GM12878 (cell line): ENCODE measurements around the gene MGAT3. TPM values are rescaled to one million over a fixed set of nuclear protein-coding genes. Genes with fewer than 3 reads are reported as not detected.

Source experiments
- CHD2 ChIP-seq: IDR thresholded peaks from 2 replicates; pipeline ENCODE4 v1.6.1; 2011; ENCODE audit warnings: low read depth, low read length, improper control_type of control experiment, borderline replicate concordance
- GABPA ChIP-seq: IDR thresholded peaks from 2 replicates; pipeline ENCODE4 v1.6.1; 2014; ENCODE audit warnings: antibody characterized with exemption, low read depth, mild to moderate bottlenecking, inconsistent platforms
- HDGF ChIP-seq: fragments of 450-650 bp; IDR thresholded peaks from 2 replicates; pipeline ENCODE4 v1.6.1; 2016; ENCODE audit warnings: antibody characterized with exemption
- IKZF1 ChIP-seq: fragments of 450-650 bp; conservative IDR thresholded peaks from 2 replicates; pipeline ENCODE4 v1.6.1; 2017; ENCODE audit warnings: antibody characterized with exemption, mild to moderate bottlenecking
- JUNB ChIP-seq: IDR thresholded peaks from 2 replicates; pipeline ENCODE4 v1.6.1; 2016; ENCODE audit warnings: antibody characterized with exemption, mild to moderate bottlenecking
- MEF2A ChIP-seq: IDR thresholded peaks from 2 replicates; pipeline ENCODE4 v1.6.1; 2011; ENCODE audit warnings: low read depth, mild to moderate bottlenecking, low read length, moderate library complexity; ENCODE audit not compliant: insufficient read depth
- MTA2 ChIP-seq: fragments of 450-650 bp; IDR thresholded peaks from 2 replicates; pipeline ENCODE4 v1.6.1; 2016; ENCODE audit warnings: low read depth, mild to moderate bottlenecking, moderate library complexity
- MXI1 ChIP-seq: fragments of 150-350 bp; IDR thresholded peaks from 2 replicates; pipeline ENCODE4 v1.6.1; 2011; ENCODE audit warnings: low read depth, mild to moderate bottlenecking, inconsistent platforms, low read length, improper control_type of control experiment
- POU2F2 ChIP-seq: IDR thresholded peaks from 3 replicates; pipeline ENCODE4 v1.6.1; 2011; ENCODE audit warnings: low read depth, mild to moderate bottlenecking, low read length, borderline replicate concordance
- STAT3 ChIP-seq: IDR thresholded peaks from 2 replicates; pipeline ENCODE4 v1.6.1; 2011; ENCODE audit warnings: low read depth, low read length, improper control_type of control experiment
- WRNIP1 ChIP-seq: IDR thresholded peaks from 2 replicates; pipeline ENCODE4 v1.6.1; 2011; ENCODE audit warnings: low read depth, low read length, improper control_type of control experiment, borderline replicate concordance
- ZNF217 ChIP-seq: fragments of 450-650 bp; IDR thresholded peaks from 2 replicates; pipeline ENCODE4 v1.6.1; 2017; ENCODE audit warnings: antibody characterized with exemption, mild to moderate bottlenecking
- polyA plus RNA-seq, 11 experiments: library from polyadenylated mRNA; depleted of rRNA in 4 of 11; unstranded in 6 of 11; stranded (reverse) in 5 of 11; fragments of >200 nt; fragmentation: Nextera tagmentation in 4 of 11; fragmentation: Illumina TruSeq in 1 of 11; extraction: Ambion mirVana in 4 of 11; extraction: Trizol in 1 of 11; gene quantifications; 1 replicate in 1 of 11; 2 replicates in 10 of 11; pipeline versions ENCODE4 v1.2.1 to v1.2.3, GENCODE V29; 2011 to 2016; ENCODE audit warnings: inconsistent platforms in 2 of 11, missing spikeins in 2 of 11, low read depth in 1 of 11
- total RNA-seq, 4 experiments: library from RNA; depleted of rRNA in 3 of 4; stranded (reverse); fragments of >200 nt in 3 of 4; fragmentation: Illumina TruSeq in 1 of 4; extraction: Trizol in 1 of 4; gene quantifications; 2 replicates each; pipeline versions ENCODE4 v1.2.1 to v1.2.3, GENCODE V29; 2013 to 2021
- TF ChIP-seq, protein P1 (sequence below): fragments of 450-650 bp; IDR thresholded peaks from 2 replicates; pipeline ENCODE4 v1.6.1; 2016; ENCODE audit warnings: mild to moderate bottlenecking, moderate library complexity, borderline replicate concordance
- TF ChIP-seq, protein P2 (sequence below): fragments of 450-650 bp; IDR thresholded peaks from 2 replicates; pipeline ENCODE4 v1.6.1; 2017; ENCODE audit warnings: low read depth, mild to moderate bottlenecking, moderate library complexity
- TF ChIP-seq, protein P3 (sequence below): fragments of 150-350 bp; IDR thresholded peaks from 2 replicates; pipeline ENCODE4 v1.6.1; 2016; ENCODE audit warnings: low read depth, low read length
- TF ChIP-seq, protein P4 (sequence below): fragments of 450-650 bp; IDR thresholded peaks from 2 replicates; pipeline ENCODE4 v1.6.1; 2017; ENCODE audit warnings: mild to moderate bottlenecking, moderate library complexity

The MGAT3 gene
- total and polyA plus RNA-seq, 10 of the 15 experiments (the other 5 are each of a cell fraction or from before 2014, with no cell fraction given): 0.32 to 40.2 (median 11.9) TPM

DNA sequence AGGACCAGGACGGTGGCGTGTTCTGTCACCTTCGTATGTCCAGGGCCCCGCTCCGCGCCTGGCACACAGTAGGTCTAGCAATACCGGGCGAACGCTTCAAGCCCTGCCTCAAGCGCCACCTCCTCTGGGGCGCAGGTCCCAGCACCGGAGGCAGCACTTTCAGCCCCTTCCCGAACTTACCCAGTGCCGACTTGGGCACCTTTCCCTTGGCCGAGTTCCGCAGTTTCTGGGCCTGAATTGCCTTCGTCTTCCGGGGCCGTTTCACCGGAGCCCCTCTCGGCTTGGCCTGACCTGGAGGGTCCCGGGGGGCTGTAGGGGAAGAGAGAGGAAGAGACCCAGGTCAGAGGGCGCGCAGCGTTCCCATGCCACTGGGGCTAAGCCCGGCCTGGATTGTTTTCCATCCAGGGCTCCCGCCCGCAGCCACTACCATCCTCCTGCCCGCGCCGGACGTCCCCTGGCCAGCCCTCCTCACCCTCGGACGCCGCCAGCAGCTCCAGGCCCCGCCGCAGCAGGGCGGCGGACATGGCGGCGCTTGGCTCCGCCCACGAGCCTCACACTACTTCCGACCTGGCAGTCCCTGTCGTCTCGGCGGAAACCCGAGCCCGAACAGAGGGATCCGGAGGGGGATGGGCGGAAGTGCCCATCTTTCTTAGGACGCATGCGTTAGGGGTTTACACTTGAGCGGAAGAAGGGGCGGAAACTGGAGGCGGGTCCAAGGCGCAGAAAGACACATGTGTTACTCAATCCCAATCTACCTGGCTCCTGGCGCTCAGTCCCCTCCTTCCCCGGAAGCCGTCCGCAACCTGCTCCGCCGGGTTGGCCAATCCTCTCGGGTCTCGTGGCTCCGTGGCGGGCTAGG lies 75.6 kb downstream of the MGAT3 start, which contains the start of gene RPS19BP1 (continued):
- TF ChIP-seq, protein P1, sequence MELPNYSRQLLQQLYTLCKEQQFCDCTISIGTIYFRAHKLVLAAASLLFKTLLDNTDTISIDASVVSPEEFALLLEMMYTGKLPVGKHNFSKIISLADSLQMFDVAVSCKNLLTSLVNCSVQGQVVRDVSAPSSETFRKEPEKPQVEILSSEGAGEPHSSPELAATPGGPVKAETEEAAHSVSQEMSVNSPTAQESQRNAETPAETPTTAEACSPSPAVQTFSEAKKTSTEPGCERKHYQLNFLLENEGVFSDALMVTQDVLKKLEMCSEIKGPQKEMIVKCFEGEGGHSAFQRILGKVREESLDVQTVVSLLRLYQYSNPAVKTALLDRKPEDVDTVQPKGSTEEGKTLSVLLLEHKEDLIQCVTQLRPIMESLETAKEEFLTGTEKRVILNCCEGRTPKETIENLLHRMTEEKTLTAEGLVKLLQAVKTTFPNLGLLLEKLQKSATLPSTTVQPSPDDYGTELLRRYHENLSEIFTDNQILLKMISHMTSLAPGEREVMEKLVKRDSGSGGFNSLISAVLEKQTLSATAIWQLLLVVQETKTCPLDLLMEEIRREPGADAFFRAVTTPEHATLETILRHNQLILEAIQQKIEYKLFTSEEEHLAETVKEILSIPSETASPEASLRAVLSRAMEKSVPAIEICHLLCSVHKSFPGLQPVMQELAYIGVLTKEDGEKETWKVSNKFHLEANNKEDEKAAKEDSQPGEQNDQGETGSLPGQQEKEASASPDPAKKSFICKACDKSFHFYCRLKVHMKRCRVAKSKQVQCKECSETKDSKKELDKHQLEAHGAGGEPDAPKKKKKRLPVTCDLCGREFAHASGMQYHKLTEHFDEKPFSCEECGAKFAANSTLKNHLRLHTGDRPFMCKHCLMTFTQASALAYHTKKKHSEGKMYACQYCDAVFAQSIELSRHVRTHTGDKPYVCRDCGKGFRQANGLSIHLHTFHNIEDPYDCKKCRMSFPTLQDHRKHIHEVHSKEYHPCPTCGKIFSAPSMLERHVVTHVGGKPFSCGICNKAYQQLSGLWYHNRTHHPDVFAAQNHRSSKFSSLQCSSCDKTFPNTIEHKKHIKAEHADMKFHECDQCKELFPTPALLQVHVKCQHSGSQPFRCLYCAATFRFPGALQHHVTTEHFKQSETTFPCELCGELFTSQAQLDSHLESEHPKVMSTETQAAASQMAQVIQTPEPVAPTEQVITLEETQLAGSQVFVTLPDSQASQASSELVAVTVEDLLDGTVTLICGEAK: peak; percentile 96
- TF ChIP-seq MXI1 (0 out of 2 replicates have a peak, but pooled peaks have one; percentile 72), CHD2 (peak; percentile 95), STAT3 (no peak), ZNF217 (no peak), HDGF (peak; percentile 95), JUNB (no peak), GABPA (no peak), POU2F2 (no peak), IKZF1 (peak; percentile 81; the same call in 1 of the 2 replicates), WRNIP1 (no peak), MEF2A (no peak), MTA2 (no peak)
- TF ChIP-seq, protein P2, sequence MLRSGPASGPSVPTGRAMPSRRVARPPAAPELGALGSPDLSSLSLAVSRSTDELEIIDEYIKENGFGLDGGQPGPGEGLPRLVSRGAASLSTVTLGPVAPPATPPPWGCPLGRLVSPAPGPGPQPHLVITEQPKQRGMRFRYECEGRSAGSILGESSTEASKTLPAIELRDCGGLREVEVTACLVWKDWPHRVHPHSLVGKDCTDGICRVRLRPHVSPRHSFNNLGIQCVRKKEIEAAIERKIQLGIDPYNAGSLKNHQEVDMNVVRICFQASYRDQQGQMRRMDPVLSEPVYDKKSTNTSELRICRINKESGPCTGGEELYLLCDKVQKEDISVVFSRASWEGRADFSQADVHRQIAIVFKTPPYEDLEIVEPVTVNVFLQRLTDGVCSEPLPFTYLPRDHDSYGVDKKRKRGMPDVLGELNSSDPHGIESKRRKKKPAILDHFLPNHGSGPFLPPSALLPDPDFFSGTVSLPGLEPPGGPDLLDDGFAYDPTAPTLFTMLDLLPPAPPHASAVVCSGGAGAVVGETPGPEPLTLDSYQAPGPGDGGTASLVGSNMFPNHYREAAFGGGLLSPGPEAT: peak; percentile 35; the same call in 1 of the 2 replicates
- TF ChIP-seq, protein P3, sequence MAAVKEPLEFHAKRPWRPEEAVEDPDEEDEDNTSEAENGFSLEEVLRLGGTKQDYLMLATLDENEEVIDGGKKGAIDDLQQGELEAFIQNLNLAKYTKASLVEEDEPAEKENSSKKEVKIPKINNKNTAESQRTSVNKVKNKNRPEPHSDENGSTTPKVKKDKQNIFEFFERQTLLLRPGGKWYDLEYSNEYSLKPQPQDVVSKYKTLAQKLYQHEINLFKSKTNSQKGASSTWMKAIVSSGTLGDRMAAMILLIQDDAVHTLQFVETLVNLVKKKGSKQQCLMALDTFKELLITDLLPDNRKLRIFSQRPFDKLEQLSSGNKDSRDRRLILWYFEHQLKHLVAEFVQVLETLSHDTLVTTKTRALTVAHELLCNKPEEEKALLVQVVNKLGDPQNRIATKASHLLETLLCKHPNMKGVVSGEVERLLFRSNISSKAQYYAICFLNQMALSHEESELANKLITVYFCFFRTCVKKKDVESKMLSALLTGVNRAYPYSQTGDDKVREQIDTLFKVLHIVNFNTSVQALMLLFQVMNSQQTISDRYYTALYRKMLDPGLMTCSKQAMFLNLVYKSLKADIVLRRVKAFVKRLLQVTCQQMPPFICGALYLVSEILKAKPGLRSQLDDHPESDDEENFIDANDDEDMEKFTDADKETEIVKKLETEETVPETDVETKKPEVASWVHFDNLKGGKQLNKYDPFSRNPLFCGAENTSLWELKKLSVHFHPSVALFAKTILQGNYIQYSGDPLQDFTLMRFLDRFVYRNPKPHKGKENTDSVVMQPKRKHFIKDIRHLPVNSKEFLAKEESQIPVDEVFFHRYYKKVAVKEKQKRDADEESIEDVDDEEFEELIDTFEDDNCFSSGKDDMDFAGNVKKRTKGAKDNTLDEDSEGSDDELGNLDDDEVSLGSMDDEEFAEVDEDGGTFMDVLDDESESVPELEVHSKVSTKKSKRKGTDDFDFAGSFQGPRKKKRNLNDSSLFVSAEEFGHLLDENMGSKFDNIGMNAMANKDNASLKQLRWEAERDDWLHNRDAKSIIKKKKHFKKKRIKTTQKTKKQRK: no peak; the same call in 1 of the 2 replicates
- TF ChIP-seq, protein P4, sequence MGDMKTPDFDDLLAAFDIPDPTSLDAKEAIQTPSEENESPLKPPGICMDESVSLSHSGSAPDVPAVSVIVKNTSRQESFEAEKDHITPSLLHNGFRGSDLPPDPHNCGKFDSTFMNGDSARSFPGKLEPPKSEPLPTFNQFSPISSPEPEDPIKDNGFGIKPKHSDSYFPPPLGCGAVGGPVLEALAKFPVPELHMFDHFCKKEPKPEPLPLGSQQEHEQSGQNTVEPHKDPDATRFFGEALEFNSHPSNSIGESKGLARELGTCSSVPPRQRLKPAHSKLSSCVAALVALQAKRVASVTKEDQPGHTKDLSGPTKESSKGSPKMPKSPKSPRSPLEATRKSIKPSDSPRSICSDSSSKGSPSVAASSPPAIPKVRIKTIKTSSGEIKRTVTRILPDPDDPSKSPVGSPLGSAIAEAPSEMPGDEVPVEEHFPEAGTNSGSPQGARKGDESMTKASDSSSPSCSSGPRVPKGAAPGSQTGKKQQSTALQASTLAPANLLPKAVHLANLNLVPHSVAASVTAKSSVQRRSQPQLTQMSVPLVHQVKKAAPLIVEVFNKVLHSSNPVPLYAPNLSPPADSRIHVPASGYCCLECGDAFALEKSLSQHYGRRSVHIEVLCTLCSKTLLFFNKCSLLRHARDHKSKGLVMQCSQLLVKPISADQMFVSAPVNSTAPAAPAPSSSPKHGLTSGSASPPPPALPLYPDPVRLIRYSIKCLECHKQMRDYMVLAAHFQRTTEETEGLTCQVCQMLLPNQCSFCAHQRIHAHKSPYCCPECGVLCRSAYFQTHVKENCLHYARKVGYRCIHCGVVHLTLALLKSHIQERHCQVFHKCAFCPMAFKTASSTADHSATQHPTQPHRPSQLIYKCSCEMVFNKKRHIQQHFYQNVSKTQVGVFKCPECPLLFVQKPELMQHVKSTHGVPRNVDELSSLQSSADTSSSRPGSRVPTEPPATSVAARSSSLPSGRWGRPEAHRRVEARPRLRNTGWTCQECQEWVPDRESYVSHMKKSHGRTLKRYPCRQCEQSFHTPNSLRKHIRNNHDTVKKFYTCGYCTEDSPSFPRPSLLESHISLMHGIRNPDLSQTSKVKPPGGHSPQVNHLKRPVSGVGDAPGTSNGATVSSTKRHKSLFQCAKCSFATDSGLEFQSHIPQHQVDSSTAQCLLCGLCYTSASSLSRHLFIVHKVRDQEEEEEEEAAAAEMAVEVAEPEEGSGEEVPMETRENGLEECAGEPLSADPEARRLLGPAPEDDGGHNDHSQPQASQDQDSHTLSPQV: no peak
